Left lung (tissue), 10 donors: ENCODE results near the gene ASTN2. TPM values are rescaled to one million over a fixed set of nuclear protein-coding genes. Genes with fewer than 3 reads are reported as not detected.

Source experiments
- ATAC-seq: fragments of 200-7000 bp; cut with Tn5 transposase; one replicate; pipeline ENCODE4 v1.9.1; 2020; ENCODE audit warnings: moderate library complexity
- DNase-seq, 4 donors: peaks; one replicate each; pipeline ENCODE4 v3.0.0-alpha.2; 2013 to 2020
- H3K27ac ChIP-seq, 2 donors: fragments of 200-600 bp; sonication (generic) in 1 of 2; one replicate each; pipeline versions ENCODE4 v1.5.0 to v1.8.0; 2020 to 2021
- H3K27me3 ChIP-seq, 2 donors: fragments of 200-600 bp; sonication (generic) in 1 of 2; one replicate each; pipeline versions ENCODE4 v1.5.0 to v1.8.0; 2020 to 2021
- H3K36me3 ChIP-seq, 2 donors: fragments of 200-600 bp; sonication (generic) in 1 of 2; one replicate each; pipeline versions ENCODE4 v1.5.0 to v1.8.0; 2020 to 2021
- H3K4me1 ChIP-seq, 2 donors: fragments of 200-600 bp; one replicate each; pipeline ENCODE4 v1.8.0; 2021
- H3K4me3 ChIP-seq, 2 donors: fragments of 200-600 bp; sonication (generic) in 1 of 2; one replicate each; pipeline versions ENCODE4 v1.5.0 to v1.8.0; 2020 to 2021; ENCODE audit warnings: mild to moderate bottlenecking in 1 of 2
- H3K9me3 ChIP-seq, 2 donors: fragments of 200-600 bp; sonication (generic) in 1 of 2; one replicate each; pipeline versions ENCODE4 v1.5.0 to v1.8.0; 2020 to 2021
- intact Hi-C, 2 donors: fragments of 100-400 bp; cut with DNase I; formaldehyde crosslinking; loops; one replicate each; pipeline versions ENCODE4 v1.11.2 to v1.14.2; 2022
- polyA plus RNA-seq, 6 donors: library from polyadenylated mRNA; unstranded; fragments of 120-200 nt; gene quantifications; one replicate each; pipeline ENCODE4 v1.2.1, GENCODE V29; 2013; ENCODE audit not compliant: insufficient read length in 6 of 6
- total RNA-seq, 2 donors: library from RNA; stranded (reverse); fragmentation: NEBNext Ultra II Directional; extraction: Animal tissue kit (Norgen Biotek cat#: 25700); gene quantifications; one replicate each; pipeline ENCODE4 v1.2.1, GENCODE V29; 2021
- TF ChIP-seq, protein P1 (sequence below), 2 donors: fragments of 200-600 bp; sonication (generic) in 1 of 2; IDR thresholded peaks; one replicate each; pipeline versions ENCODE4 v1.5.0 to v1.8.0; 2021; ENCODE audit warnings: antibody characterized with exemption in 2 of 2
- donor health status: DM: no; HTN: yes; CAD: no.
- donor health status: DM: no; HTN: no; CAD: no.

Gene ASTN2
- total and polyA plus RNA-seq, 8 donors = 3.1 to 5.5 (median 4.5) TPM

GRCh38 chr9:116940614-116941215, 474.1 kb downstream of the ASTN2 start:
- DNase-seq (no peak), ATAC-seq (no peak)
- TF ChIP-seq, protein P1, sequence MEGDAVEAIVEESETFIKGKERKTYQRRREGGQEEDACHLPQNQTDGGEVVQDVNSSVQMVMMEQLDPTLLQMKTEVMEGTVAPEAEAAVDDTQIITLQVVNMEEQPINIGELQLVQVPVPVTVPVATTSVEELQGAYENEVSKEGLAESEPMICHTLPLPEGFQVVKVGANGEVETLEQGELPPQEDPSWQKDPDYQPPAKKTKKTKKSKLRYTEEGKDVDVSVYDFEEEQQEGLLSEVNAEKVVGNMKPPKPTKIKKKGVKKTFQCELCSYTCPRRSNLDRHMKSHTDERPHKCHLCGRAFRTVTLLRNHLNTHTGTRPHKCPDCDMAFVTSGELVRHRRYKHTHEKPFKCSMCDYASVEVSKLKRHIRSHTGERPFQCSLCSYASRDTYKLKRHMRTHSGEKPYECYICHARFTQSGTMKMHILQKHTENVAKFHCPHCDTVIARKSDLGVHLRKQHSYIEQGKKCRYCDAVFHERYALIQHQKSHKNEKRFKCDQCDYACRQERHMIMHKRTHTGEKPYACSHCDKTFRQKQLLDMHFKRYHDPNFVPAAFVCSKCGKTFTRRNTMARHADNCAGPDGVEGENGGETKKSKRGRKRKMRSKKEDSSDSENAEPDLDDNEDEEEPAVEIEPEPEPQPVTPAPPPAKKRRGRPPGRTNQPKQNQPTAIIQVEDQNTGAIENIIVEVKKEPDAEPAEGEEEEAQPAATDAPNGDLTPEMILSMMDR (IDR thresholded peaks at IDR 0.05) = no peak
- Histone ChIP-seq H3K4me3 (no peak overlapping the region), H3K27me3 (no peaks in the 10 kb centered on the region), H3K27ac (no peak overlapping the region), H3K4me1 (no peaks in the 10 kb centered on the region), H3K9me3 (no peaks in the 10 kb centered on the region), H3K36me3 (no peaks in the 10 kb centered on the region)
- intact Hi-C loops = no loop called here

GRCh38 chr9:116939614-116940013, 475.2 kb downstream of the ASTN2 start:
- TF ChIP-seq, protein P1 (IDR thresholded peaks at IDR 0.05) = no peak
- no peaks in the 10 kb centered on the region for H3K4me1 ChIP-seq
- no peak overlapping the region for H3K4me3 ChIP-seq
- no peak overlapping the region for H3K27ac ChIP-seq
- no peaks in the 10 kb centered on the region for H3K36me3 ChIP-seq
- DNase-seq (no peak), ATAC-seq (no peak)
- intact Hi-C loops = no loop called here
- H3K27me3 ChIP-seq = no peaks in the 10 kb centered on the region
- H3K9me3 ChIP-seq = no peaks in the 10 kb centered on the region

DNA sequence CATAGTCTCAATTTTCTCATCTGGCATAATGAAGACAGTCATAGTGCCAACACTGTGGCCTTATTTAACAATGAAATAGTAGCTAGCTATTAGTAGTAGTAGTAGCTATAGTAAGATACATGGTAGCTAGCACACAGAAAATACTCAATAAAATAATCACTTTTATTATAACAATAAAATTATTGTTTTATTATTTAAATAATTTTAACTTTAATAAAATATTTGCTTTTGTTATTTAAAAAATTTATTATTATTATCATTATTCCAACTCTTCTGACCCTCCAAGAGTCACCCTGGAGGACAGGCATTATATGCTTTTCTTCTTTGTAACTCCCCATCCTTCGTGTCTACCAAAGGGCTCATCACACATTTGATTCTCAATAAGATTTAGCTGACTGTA, 475.7 kb downstream of the ASTN2 start:
- no peak overlapping the region for H3K4me3 ChIP-seq
- no peaks in the 10 kb centered on the region for H3K9me3 ChIP-seq
- intact Hi-C loops = no loop called here
- no peaks in the 10 kb centered on the region for H3K4me1 ChIP-seq
- no peak overlapping the region for H3K27ac ChIP-seq
- H3K27me3 ChIP-seq = no peaks in the 10 kb centered on the region
- ATAC-seq (no peak), DNase-seq (no peak)
- TF ChIP-seq, protein P1 (IDR thresholded peaks at IDR 0.05) = no peak
- no peaks in the 10 kb centered on the region for H3K36me3 ChIP-seq

GRCh38 chr9:116937361-116937760, 477.5 kb downstream of the ASTN2 start:
- TF ChIP-seq, protein P1 (IDR thresholded peaks at IDR 0.05) = no peak
- H3K9me3 ChIP-seq = no peaks in the 10 kb centered on the region
- intact Hi-C loops = no loop called here

GRCh38 chr9:116935149-116935897, 479.5 kb downstream of the ASTN2 start:
- Histone ChIP-seq H3K27ac (no peak overlapping the region), H3K27me3 (no peaks in the 10 kb centered on the region), H3K4me1 (no peaks in the 10 kb centered on the region), H3K4me3 (no peak overlapping the region), H3K36me3 (no peaks in the 10 kb centered on the region), H3K9me3 (no peaks in the 10 kb centered on the region)
- DNase-seq = no peak
- intact Hi-C loops = no loop called here
- no peak for ATAC-seq
- TF ChIP-seq, protein P1 (IDR thresholded peaks at IDR 0.05) = no peak

More at GRCh38 chr9:116937361-116937760, 477.5 kb downstream of the ASTN2 start:
- H3K36me3 ChIP-seq = no peaks in the 10 kb centered on the region
- no peak overlapping the region for H3K4me3 ChIP-seq
- ATAC-seq (no peak), DNase-seq (no peak)
- H3K27ac ChIP-seq = no peak overlapping the region
- no peaks in the 10 kb centered on the region for H3K27me3 ChIP-seq
- H3K4me1 ChIP-seq = no peaks in the 10 kb centered on the region
